GM18505 (cell line): ENCODE data around the gene PRR23E.

Source experiments
- ATAC-seq: cut with Tn5 transposase; IDR thresholded peaks from one replicate; pipeline ENCODE4 v1.9.1; 2021; ENCODE audit not compliant: unreplicated experiment
- POLR2A ChIP-seq: IDR thresholded peaks from 4 replicates; pipeline ENCODE4 v1.6.1; 2011; ENCODE audit warnings: borderline replicate concordance; ENCODE audit not compliant: insufficient read depth, insufficient read length; ENCODE audit errors: extremely low read depth

Gene PRR23E

DNA sequence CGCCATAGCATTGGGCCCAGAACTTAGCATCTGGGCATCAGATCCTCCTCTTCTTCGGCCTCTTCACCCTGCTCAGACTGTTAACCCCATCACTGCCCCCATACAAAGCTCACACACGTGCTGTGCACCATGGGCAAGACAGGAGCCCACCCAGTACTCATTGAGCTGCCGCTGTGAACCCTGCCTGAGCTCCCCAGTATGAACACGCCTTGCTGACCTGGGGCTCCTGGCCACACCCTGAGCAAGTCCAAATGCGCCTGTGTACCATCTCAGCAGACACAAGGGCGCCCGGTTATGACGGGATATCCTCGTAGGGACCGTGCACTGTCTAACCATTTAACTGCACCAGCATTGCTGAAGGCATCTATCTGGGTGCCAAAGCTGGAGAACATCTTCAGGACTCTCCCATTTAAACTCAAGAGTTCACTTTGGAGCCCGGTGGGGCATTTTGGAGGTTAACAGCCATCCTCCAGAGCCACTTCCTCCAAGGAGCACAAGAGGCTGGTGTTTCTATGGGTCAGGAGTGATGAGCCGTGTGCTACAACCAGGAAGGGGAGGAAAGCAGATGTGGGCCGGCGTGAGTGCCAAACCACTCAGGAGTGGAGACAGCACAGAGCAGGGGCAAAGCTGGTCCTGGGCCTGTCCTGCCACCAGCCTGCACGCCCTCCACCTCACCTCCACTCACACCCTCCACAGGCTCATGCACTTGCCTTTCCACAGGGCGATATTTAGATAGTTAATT is 12.1 kb downstream of the PRR23E start:
- ATAC-seq: no peak
- TF ChIP-seq POLR2A: no peak

DNA sequence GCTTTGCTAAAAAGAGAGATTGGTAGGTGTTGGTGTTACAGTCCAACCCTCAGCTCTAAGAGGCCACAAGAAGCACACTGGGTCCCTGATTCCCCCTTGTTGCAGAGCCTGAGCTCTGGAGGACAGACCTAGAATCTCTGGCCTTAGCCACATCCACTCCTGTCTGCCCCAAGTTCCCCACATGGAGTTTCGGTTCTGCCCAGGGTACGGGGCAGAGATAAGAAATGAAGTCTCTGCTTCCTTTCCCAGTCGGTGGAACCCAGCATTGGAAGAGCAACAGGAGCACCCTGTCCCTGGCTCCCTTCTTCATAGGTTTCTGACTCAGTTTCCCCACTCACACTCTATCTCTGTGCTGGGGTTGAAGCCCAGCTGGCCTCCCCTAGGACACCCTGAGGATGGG is 13.2 kb downstream of the PRR23E start:
- no peak for TF ChIP-seq POLR2A

DNA sequence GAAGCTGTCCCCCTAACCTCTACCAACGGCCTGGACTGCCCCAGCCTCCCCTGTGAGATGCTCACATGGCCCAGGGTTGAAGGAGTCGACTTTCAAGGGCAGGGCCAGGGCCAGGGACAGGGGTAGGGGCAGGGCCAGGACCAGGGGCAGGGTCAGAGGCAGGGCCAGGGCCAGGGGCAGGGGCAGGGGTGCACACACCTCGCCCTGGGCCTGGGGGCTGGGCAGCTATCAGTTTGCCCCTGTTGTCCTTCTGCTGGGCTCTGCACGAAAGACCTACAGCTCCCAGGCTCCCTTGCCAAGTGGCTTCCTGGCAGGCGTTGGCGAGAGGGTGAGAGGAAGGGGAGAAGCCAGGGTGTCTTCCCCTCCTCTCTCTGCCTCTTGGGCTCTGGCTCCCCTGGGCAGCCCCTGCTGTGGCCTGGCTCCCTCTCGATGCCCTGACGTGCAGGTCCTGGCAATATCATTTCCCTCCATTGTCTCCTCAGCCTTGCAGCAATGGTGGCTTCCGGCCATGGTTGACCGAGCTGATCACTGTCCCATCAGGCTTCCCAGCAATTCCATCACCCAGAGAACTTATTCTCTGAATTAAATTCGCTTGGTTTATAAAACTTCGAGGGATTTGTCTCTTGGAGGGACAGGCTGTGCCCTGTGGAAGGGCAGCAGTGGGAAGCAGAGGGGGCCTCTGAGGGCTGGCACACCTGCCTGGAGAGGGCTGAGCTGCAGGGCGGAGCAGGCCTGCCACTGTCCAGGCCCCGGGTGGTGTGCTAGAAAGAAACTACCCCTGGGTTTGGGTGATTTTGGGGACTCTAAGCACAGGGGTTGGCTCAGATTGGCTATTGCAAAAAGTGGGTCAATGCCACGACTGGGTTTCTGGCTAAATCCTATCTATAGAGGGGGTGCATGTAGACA is 13.9 kb downstream of the PRR23E start:
- no peak for ATAC-seq
- no peak for TF ChIP-seq POLR2A

More for the DNA sequence above, 13.2 kb downstream of the PRR23E start:
- no peak for ATAC-seq

DNA sequence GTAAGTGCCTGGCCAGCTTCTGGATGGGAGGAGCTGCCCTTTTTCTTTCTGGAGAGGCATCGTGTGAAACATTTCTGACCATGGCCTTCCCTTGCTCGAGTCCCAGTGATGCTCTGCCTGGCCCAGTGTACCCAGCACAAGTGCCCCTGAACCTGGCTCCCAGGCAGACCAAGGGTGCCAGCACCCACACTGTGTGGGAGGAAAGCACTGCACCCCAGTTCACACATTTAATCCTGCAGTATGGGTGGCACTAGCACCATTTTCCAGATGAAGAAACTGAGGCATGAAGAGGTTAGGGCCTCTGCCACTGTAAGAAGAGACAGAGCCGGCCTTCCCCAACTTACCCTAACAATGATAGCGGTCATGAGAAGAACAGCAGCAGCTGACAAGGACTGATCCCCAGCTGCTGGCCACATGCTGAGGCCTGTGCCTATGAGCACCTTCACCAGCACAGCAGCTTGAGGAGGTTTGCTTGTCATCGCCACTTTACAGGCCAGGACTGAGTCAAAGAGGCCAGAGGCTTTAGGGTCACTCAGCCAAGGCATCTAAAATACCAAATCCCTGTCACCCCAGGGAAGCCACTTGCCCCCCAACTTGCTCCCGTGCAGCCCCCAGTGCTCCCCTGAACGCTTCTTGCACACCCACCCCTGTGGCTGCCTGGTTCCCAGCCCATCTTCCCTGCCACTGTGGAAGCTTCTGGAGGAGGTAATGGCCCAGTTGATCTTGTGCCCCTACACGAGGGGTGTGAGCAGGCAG is 15.0 kb downstream of the PRR23E start:
- TF ChIP-seq POLR2A: no peak
- no peak for ATAC-seq

DNA sequence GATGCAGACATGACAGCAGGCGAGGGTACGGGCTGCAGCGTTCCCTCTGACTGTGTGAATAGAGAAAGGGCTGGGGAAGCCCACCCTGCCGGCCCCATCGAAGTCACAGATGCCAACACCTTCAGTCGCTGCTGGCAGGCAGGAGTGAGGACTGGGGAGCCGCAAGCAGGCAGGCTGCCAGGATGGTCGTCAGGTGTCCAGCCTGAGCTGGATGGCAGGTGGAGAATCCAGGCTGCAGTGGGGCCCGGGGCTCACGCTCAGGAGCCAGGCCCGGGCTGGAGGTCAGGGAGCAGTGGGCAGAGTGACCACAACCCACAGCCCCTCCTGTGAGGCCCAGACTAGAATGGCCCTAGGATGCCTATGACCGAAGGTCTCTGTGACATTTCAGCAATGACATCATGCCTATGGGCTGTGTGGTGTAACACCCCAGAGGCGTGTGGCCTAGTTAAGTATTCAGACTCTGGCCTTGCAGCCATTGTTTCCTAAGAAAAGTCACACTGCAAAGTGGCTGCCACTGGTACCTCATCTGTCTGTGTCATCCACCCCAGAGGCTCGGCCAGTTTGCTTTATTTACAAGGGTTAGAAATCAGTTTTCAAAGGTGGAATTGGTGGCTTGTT is 15.7 kb downstream of the PRR23E start:
- TF ChIP-seq POLR2A: no peak

DNA sequence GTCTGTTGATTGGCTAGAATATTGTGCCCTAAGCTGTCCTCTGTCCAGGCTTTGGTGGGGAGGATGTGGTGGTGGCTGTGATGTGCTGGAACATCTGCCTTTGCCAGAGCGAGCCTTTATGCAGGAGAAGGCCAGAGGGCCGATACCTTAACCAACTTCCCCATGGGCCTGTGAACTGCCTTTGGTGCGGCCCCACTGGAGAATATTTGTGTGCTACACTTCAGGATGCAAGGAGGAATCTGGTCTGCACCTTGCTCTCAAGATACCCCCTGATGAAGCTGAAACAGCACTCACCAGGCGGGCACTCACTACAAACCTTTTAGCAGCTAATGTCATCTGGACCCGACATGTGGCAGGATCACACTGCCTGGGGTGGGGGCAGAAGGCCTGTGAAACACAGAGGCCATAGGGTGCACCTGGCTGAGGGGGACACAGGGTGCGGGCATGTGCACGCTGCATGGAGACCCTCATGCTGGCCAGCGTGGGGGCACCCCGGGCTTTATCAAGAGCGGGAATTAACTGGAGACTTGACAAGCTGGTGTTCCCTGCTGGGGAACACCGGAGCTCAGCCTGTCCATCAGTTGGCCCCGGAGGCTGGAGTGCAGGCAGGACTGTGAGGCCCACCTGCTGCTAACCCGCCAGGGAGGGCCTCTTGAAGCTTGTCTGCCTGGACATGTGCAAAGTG is 16.4 kb downstream of the PRR23E start:
- ATAC-seq: no peak
- TF ChIP-seq POLR2A: no peak

More for the DNA sequence above, 15.7 kb downstream of the PRR23E start:
- no peak for ATAC-seq

DNA sequence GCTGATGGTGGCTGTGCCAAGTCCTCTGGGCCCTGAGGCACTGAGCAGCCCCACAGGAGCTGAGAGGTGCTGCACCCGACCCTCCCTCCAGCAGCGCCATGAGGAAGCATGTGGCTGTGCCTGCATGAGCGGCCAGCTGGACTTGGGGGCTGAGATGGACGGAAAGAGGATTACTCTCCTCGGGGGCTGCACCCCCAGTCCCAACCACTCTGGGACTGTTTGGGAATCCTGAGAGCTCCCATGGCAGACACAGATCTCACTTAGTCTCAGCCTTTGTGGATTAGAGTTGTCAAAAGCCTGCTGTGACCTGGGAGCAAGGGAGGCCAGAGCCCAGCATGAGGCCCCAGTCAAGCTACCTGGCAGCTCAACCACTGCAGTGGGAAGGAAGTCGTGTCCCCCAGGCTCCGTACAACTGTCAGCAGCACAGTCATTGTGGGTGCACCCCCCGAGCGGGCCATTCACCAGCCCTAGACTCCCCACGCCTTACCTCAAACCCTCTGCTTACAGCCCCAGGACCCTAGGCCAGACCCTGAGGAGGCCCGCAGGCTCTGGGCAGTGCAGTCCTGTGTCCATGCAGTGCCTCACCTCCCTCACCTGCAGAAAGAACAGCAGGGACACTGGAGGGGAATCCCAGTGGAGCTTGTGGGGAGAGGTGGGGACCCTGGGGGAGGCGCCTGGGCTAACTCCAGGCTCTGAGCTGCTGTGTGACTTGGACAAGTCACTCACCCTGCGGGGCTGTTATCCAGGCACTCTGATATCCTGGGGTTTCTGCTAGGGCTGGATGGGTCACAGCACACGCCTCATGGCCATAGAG is 17.1 kb downstream of the PRR23E start:
- TF ChIP-seq POLR2A: no peak
- no peak for ATAC-seq

DNA sequence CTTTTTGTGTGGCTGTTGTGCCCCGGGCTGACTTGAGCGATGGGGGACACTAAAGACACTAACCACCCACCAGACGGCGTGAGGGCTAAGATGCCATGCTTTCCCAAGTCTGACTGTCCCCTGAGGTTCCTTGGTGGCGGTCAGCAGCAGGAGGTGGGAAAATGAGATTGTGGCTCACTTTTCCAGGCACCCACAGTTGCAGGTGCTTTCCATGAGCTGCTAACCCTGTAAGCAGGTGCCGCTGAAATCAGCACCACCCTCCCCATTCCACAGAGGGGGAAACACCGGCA is 17.7 kb downstream of the PRR23E start:
- TF ChIP-seq POLR2A: no peak
- no peak for ATAC-seq

DNA sequence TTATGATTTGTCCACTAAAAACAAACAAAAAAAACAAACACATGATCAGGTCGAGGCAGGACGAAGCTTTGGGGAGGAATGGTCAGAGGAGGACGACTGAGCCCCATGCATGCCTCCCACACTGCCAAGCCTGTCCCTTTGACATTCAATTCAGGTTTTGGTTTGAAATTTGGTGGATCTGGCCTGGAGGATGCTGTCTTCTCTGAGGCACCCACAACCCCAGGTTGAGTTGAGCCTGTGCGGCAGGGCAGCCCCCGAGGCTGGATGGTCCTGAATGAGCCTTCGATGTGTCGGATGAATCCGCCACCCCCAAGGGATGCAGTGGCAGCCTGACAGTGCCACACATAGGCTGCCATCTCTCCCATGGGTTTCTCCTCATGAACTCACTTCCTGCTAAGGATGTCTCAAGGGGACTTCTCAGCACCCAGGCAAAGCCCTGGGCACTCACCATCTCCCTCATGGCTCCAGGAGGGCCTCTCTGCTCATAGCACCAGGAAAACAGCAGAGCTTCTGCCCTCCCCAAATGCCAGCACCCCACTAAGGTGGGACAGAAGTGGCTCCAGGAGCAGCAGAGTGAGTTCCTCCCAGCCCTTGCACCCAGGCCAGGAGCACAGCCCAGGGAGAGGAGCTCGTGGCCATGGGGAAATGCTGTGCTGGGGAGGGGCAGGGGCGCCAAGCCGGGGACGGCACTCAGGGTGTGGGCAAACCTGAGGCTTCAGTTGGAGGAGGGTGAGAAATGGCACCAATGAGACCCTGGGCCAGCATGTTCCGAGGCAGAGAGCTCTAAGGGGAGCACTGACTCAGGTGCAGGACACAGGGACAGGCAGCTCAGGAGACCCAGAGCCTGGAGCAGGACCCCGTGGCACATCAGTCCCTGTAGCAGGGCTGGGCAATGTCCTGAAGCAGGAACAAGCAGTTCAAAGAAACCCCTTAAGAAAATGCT is 18.5 kb downstream of the PRR23E start:
- ATAC-seq: no peak
- no peak for TF ChIP-seq POLR2A

DNA sequence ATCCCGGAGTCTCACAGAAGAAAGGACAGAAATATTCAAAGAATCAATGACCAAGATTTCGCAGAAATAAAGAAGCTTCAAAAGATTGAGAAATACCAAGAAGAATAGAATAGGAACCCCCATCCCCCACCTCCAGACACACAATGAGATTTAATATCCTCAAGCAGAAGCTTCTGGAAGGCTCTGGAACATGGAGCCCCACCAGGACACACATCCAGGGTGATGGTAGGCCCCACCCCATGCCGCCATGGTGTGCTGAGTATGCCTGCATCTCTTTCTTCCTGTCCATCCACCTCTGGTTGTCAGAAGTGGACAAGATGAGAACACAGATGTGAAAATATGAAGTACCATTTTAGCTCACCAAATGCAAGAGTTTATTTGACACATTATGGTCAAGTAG is 19.3 kb downstream of the PRR23E start:
- no peak for TF ChIP-seq POLR2A
- no peak for ATAC-seq

DNA sequence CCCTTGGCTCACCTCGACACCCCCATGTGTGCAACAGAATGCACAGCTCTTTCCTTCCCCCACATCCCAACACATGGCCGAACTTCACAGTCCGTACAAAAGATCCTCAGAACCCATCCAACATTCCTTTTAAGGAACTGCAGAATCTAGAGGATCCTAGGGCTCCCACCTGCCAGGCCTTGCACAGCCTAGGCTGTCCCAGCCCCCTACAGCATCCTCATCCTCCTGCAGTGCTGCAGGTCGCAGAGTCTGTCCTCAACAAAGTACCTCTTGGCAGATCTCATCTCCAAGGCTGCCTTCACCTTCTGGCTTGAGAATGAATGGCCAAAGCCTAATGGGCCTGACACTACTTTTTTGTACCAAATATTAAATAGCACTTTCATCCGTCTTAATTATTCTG is 19.8 kb downstream of the PRR23E start:
- TF ChIP-seq POLR2A: no peak
- ATAC-seq: no peak

DNA sequence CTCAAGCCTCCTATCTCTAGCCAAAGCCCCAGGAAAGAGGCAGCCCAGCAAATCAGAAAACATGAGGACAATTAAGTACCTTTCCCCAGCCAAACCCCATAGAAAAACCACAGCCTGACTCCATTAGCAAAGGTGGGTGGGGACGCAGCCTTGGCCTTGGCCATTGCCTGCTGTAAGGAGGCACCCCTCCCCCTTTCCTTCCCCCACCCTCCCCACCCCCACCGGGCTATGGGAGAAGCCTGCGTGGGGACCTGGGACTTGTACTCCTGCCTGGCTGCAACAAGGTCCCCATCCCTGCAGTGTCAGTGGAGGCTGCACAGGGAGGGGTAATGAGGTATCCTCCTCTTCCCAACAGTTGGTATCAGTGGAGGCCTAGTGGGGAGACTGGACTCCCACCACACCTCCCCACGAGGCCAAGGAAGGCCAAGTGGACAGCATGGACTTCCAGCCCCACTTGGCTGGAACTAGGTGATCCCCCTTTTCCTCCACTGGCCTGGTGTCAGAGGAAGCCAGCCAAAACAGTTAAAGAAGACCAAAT is 20.5 kb downstream of the PRR23E start:
- ATAC-seq: no peak

More for the DNA sequence above, 20.5 kb downstream of the PRR23E start:
- no peak for TF ChIP-seq POLR2A
